NB4 (cell line): ENCODE measurements around the gene NCR1.
"Not testable (repeated sequence)": the region's sequence is repeated elsewhere in the genome, so short reads cannot be mapped to it uniquely, and the experiment has no call there.

Experiments used
- CTCF ChIP-seq: IDR thresholded peaks from one replicate; pipeline ENCODE4 v1.5.1; 2012; ENCODE audit warnings: low read depth, low read length
- MYC ChIP-seq: IDR thresholded peaks from 2 replicates; pipeline ENCODE4 v1.6.1; 2011; ENCODE audit warnings: low read depth, low read length
- POLR2A ChIP-seq: IDR thresholded peaks from 2 replicates; pipeline ENCODE4 v1.6.1; 2011; ENCODE audit warnings: mild to moderate bottlenecking; ENCODE audit not compliant: insufficient read length; ENCODE audit errors: extremely low read depth
- TF ChIP-seq, protein P1 (sequence below): IDR thresholded peaks from 2 replicates; pipeline ENCODE4 v1.6.1; 2011; ENCODE audit warnings: low read depth, low read length

- not testable (repeated sequence) for TF ChIP-seq POLR2A, CTCF, MYC
- TF ChIP-seq, protein P1, sequence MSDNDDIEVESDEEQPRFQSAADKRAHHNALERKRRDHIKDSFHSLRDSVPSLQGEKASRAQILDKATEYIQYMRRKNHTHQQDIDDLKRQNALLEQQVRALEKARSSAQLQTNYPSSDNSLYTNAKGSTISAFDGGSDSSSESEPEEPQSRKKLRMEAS, result not testable (repeated sequence)
Measured at GRCh38 chr19:54898685-54899084, 7.3 kb upstream of the NCR1 start.
